Erythroblast (primary cell): Measurements from ENCODE around the gene KIFC1.

Source experiments
- GATA1 ChIP-seq: IDR thresholded peaks from 2 replicates; pipeline ENCODE4 v1.6.1; 2011; ENCODE audit warnings: low read depth, mild to moderate bottlenecking, control low read depth, low read length, moderate library complexity
- POLR2A ChIP-seq: IDR thresholded peaks from 2 replicates; pipeline ENCODE4 v1.6.1; 2011; ENCODE audit warnings: mild to moderate bottlenecking, low read length

DNA sequence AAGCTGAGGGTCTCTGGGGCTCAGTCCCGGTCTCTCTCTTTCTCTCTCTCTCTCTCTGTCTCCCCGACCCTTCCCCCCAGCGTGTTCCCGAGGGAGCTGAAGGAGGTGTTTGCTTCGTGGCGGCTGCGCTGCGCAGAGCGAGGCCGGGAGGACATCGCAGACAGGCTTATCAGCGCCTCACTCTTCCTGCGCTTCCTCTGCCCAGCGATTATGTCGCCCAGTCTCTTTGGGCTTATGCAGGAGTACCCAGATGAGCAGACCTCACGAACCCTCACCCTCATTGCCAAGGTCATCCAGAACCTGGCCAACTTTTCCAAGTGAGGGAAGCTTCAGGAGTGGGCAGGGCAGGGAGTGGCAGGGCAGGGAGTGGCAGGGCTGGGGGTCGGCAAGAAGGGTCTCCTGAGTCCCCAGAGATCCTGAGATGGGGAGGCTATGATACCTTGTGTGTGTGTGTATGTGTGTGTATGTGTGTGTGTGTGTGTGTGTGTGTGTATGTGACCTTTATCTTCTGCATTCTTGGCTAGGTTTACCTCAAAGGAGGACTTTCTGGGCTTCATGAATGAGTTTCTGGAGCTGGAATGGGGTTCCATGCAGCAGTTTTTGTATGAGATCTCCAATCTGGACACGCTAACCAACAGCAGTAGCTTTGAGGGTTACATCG lies 49.2 kb downstream of the KIFC1 start:
- no peak for TF ChIP-seq POLR2A
- no peak for TF ChIP-seq GATA1
